ENCODE results near the gene COQ5.

DNA sequence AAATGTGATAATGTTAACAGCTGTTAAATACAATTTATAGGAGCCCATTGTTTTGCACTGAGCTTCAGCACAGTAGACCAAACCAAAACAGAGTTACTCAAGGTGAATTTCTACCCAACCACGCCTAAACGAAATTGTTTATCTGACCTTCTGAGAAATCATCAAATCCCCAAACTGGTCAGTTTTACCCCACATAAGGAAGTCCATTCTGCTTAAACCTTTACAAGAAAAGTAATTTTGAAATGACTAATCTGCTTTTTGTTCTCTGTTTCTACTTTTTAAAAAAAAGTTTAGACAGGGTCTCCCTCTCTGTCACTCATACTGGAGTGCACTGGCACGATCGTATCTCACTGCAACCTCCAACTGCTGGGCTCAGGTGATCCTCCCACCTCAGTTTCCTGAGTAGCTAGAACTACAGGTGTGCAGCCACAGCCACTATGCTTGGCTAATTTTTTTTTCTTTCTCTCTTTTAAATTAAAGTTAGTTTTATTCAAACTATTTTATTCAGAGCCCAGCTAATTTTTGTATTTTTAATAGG lies 3.8 kb upstream of the COQ5 start:
- no peak for TF ChIP-seq EZH2 (IDR thresholded peaks at IDR 0.05; ENCODE audit: low read length, missing control alignments)
- TF ChIP-seq, protein P1, sequence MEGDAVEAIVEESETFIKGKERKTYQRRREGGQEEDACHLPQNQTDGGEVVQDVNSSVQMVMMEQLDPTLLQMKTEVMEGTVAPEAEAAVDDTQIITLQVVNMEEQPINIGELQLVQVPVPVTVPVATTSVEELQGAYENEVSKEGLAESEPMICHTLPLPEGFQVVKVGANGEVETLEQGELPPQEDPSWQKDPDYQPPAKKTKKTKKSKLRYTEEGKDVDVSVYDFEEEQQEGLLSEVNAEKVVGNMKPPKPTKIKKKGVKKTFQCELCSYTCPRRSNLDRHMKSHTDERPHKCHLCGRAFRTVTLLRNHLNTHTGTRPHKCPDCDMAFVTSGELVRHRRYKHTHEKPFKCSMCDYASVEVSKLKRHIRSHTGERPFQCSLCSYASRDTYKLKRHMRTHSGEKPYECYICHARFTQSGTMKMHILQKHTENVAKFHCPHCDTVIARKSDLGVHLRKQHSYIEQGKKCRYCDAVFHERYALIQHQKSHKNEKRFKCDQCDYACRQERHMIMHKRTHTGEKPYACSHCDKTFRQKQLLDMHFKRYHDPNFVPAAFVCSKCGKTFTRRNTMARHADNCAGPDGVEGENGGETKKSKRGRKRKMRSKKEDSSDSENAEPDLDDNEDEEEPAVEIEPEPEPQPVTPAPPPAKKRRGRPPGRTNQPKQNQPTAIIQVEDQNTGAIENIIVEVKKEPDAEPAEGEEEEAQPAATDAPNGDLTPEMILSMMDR (conservative IDR thresholded peaks at IDR 0.05 in 1 of 2, IDR thresholded peaks at IDR 0.05 in 1 of 2; ENCODE audit: low read depth in 1 of 2, low read length in 2 of 2) = no peak
